HEK293 (cell line): Measurements from ENCODE around the gene EIF4G1.

Source experiments
- HOXD13 ChIP-seq: sonication (generic); formaldehyde crosslinking; IDR thresholded peaks from 2 replicates; pipeline ENCODE4 v1.8.0; 2022; ENCODE audit warnings: missing genetic modification reagents, borderline replicate concordance
- PRDM1 ChIP-seq: fragments of 450-650 bp; formaldehyde crosslinking; IDR thresholded peaks from 2 replicates; pipeline ENCODE4; 2016; ENCODE audit warnings: missing biosample characterization, missing genetic modification characterization
- SP2 ChIP-seq: fragments of 450-650 bp; formaldehyde crosslinking; IDR thresholded peaks from 2 replicates; pipeline ENCODE4 v1.5.1; 2016; ENCODE audit warnings: missing biosample characterization, missing genetic modification characterization
- ZFHX2 ChIP-seq: fragments of 450-650 bp; formaldehyde crosslinking; conservative IDR thresholded peaks from 2 replicates; pipeline ENCODE4 v1.5.1; 2016; ENCODE audit warnings: missing biosample characterization, missing genetic modification characterization
- ZNF132 ChIP-seq: fragments of 450-650 bp; formaldehyde crosslinking; IDR thresholded peaks from 2 replicates; pipeline ENCODE4 v1.5.1; 2017; ENCODE audit warnings: missing biosample characterization, missing genetic modification characterization, borderline replicate concordance
- ZNF148 ChIP-seq: fragments of 450-650 bp; formaldehyde crosslinking; IDR thresholded peaks from 2 replicates; pipeline ENCODE4 v1.5.0; 2017; ENCODE audit warnings: missing biosample characterization, missing genetic modification characterization, borderline replicate concordance
- ZNF16 ChIP-seq: fragments of 450-650 bp; formaldehyde crosslinking; IDR thresholded peaks from 2 replicates; pipeline ENCODE4 v1.5.1; 2016; ENCODE audit warnings: low read depth, missing biosample characterization, missing genetic modification characterization
- ZNF18 ChIP-seq: fragments of 450-650 bp; formaldehyde crosslinking; IDR thresholded peaks from 2 replicates; pipeline ENCODE4 v1.5.1; 2016; ENCODE audit warnings: missing biosample characterization, missing genetic modification characterization
- ZNF26 ChIP-seq: fragments of 450-650 bp; formaldehyde crosslinking; IDR thresholded peaks from 2 replicates; pipeline ENCODE4 v1.5.1; 2016; ENCODE audit warnings: missing biosample characterization, missing genetic modification characterization
- ZNF324 ChIP-seq: fragments of 450-650 bp; formaldehyde crosslinking; IDR thresholded peaks from 2 replicates; pipeline ENCODE4 v1.5.1; 2016; ENCODE audit warnings: missing biosample characterization, missing genetic modification characterization
- ZNF350 ChIP-seq: fragments of 450-650 bp; formaldehyde crosslinking; IDR thresholded peaks from 2 replicates; pipeline ENCODE4 v1.5.0; 2017; ENCODE audit warnings: missing biosample characterization, mild to moderate bottlenecking, missing genetic modification characterization
- ZNF366 ChIP-seq: fragments of 450-650 bp; formaldehyde crosslinking; conservative IDR thresholded peaks from 2 replicates; pipeline ENCODE4 v1.5.1; 2016; ENCODE audit warnings: missing biosample characterization, missing genetic modification characterization
- ZNF488 ChIP-seq: fragments of 450-650 bp; formaldehyde crosslinking; IDR thresholded peaks from 2 replicates; pipeline ENCODE4 v1.5.1; 2016; ENCODE audit warnings: missing biosample characterization, missing genetic modification characterization
- ZNF521 ChIP-seq: fragments of 450-650 bp; formaldehyde crosslinking; IDR thresholded peaks from 2 replicates; pipeline ENCODE4 v1.5.1; 2017; ENCODE audit warnings: missing biosample characterization, mild to moderate bottlenecking, missing genetic modification characterization
- ZNF768 ChIP-seq: fragments of 450-650 bp; formaldehyde crosslinking; IDR thresholded peaks from 2 replicates; pipeline ENCODE4 v1.5.1; 2018; ENCODE audit warnings: missing biosample characterization, mild to moderate bottlenecking, missing genetic modification characterization
- ZSCAN16 ChIP-seq: fragments of 450-650 bp; formaldehyde crosslinking; IDR thresholded peaks from 2 replicates; pipeline ENCODE4 v1.5.1; 2016; ENCODE audit warnings: missing biosample characterization, missing genetic modification characterization
- TF ChIP-seq, protein P1 (sequence below): fragments of 450-650 bp; formaldehyde crosslinking; IDR thresholded peaks from 2 replicates; pipeline ENCODE4 v1.5.1; 2016; ENCODE audit warnings: missing biosample characterization, missing genetic modification characterization
- TF ChIP-seq, protein P2 (sequence below): fragments of 450-650 bp; formaldehyde crosslinking; IDR thresholded peaks from 2 replicates; pipeline ENCODE4 v1.5.1; 2016; ENCODE audit warnings: missing biosample characterization, missing genetic modification characterization

Gene EIF4G1

GRCh38 chr3:184360070-184360928, 45.9 kb downstream of the EIF4G1 start (continued):
- TF ChIP-seq, protein P1, sequence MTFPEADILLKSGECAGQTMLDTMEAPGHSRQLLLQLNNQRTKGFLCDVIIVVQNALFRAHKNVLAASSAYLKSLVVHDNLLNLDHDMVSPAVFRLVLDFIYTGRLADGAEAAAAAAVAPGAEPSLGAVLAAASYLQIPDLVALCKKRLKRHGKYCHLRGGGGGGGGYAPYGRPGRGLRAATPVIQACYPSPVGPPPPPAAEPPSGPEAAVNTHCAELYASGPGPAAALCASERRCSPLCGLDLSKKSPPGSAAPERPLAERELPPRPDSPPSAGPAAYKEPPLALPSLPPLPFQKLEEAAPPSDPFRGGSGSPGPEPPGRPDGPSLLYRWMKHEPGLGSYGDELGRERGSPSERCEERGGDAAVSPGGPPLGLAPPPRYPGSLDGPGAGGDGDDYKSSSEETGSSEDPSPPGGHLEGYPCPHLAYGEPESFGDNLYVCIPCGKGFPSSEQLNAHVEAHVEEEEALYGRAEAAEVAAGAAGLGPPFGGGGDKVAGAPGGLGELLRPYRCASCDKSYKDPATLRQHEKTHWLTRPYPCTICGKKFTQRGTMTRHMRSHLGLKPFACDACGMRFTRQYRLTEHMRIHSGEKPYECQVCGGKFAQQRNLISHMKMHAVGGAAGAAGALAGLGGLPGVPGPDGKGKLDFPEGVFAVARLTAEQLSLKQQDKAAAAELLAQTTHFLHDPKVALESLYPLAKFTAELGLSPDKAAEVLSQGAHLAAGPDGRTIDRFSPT (tag by site-specific recombination), result 0 out of 2 replicates have a peak, but pooled peaks have one; percentile 24
- TF ChIP-seq ZNF324 (tag by site-specific recombination) (no peak), ZFHX2 (tag by site-specific recombination) (peak; percentile 90), ZNF366 (tag by site-specific recombination) (peak; percentile 71), ZNF132 (tag by site-specific recombination) (no peak), ZNF16 (tag by site-specific recombination) (no peak), ZNF18 (tag by site-specific recombination) (no peak), ZNF488 (tag by site-specific recombination) (no peak), ZNF521 (tag by site-specific recombination) (no peak), ZNF768 (tag by site-specific recombination) (no peak), PRDM1 (tag by site-specific recombination) (peak; percentile 100), SP2 (tag by site-specific recombination) (peak; percentile 34; the same call in 1 of the 2 replicates), ZNF148 (tag by site-specific recombination) (no peak), ZSCAN16 (no peak), ZNF26 (tag by site-specific recombination) (no peak), ZNF350 (tag by site-specific recombination) (no peak), HOXD13 (no peak)
- TF ChIP-seq, protein P2, sequence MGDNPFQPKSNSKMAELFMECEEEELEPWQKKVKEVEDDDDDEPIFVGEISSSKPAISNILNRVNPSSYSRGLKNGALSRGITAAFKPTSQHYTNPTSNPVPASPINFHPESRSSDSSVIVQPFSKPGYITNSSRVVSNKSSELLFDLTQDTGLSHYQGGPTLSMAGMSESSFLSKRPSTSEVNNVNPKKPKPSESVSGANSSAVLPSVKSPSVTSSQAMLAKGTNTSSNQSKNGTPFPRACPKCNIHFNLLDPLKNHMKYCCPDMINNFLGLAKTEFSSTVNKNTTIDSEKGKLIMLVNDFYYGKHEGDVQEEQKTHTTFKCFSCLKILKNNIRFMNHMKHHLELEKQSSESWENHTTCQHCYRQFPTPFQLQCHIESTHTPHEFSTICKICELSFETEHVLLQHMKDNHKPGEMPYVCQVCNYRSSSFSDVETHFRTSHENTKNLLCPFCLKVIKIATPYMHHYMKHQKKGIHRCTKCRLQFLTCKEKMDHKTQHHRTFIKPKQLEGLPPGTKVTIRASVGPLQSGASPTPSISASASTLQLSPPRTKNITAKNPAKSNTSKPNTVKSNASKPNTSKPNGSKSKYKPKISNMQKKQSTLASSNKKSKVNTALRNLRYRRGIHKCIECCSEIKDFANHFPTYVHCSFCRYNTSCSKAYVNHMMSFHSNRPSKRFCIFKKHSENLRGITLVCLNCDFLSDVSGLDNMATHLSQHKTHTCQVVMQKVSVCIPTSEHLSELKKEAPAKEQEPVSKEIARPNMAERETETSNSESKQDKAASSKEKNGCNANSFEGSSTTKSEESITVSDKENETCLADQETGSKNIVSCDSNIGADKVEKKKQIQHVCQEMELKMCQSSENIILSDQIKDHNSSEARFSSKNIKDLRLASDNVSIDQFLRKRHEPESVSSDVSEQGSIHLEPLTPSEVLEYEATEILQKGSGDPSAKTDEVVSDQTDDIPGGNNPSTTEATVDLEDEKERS (tag by site-specific recombination), result no peak
